Loucy (cell line): ENCODE measurements around the gene GRB10.

ENCODE experiments used
- H2AFZ ChIP-seq: fragments of 200-600 bp; sonication (generic); 2 replicates; pipeline ENCODE4 v1.6.0; 2016; ENCODE audit warnings: antibody characterized with exemption, mild to moderate bottlenecking, low read length, moderate library complexity
- H3F3A ChIP-seq: fragments of 200-600 bp; 2 replicates; pipeline ENCODE4 v1.6.0; 2016; ENCODE audit warnings: antibody characterized with exemption, low read depth, mild to moderate bottlenecking
- H3K27me3 ChIP-seq: fragments of 200-600 bp; sonication (generic); 2 replicates; pipeline ENCODE4 v1.6.1; 2014; ENCODE audit warnings: low read length, mild to moderate bottlenecking; ENCODE audit not compliant: insufficient read depth, poor library complexity, severe bottlenecking
- H3K36me3 ChIP-seq: fragments of 200-600 bp; sonication (generic); 2 replicates; pipeline ENCODE4 v1.6.1; 2016; ENCODE audit warnings: low read length; ENCODE audit not compliant: insufficient read depth
- H3K4me1 ChIP-seq: fragments of 200-600 bp; sonication (generic); 2 replicates; pipeline ENCODE4 v1.5.1; 2014; ENCODE audit warnings: low read length, mild to moderate bottlenecking; ENCODE audit not compliant: insufficient read depth, poor library complexity, severe bottlenecking
- H3K4me2 ChIP-seq: fragments of 200-600 bp; sonication (generic); 2 replicates; pipeline ENCODE4 v1.6.0; 2014; ENCODE audit warnings: antibody characterized with exemption, low read length, low read depth, mild to moderate bottlenecking; ENCODE audit not compliant: poor library complexity, severe bottlenecking
- H3K4me3 ChIP-seq: fragments of 200-600 bp; sonication (generic); 2 replicates; pipeline ENCODE4 v1.5.1; 2014; ENCODE audit warnings: low read length, mild to moderate bottlenecking, mixed read lengths; ENCODE audit not compliant: poor library complexity, severe bottlenecking
- H3K79me2 ChIP-seq: fragments of 200-600 bp; sonication (generic); 2 replicates; pipeline ENCODE4 v1.6.1; 2014; ENCODE audit warnings: low read length; ENCODE audit not compliant: insufficient read depth
- H3K9ac ChIP-seq: fragments of 200-600 bp; sonication (generic); 2 replicates; pipeline ENCODE4 v1.6.0; 2014; ENCODE audit warnings: mild to moderate bottlenecking, low read depth, low read length, moderate library complexity; ENCODE audit not compliant: poor library complexity, severe bottlenecking
- H3K9me2 ChIP-seq: fragments of 200-600 bp; sonication (generic); replicated peaks from 2 replicates; pipeline ENCODE4 v1.6.1; 2016; ENCODE audit warnings: low read depth, low read length, mixed read lengths
- H3K9me3 ChIP-seq: fragments of 200-600 bp; sonication (generic); 2 replicates; pipeline ENCODE4 v1.6.1; 2014; ENCODE audit warnings: mild to moderate bottlenecking, antibody characterized with exemption, low read length, low read depth; ENCODE audit not compliant: insufficient read depth
- H4K20me1 ChIP-seq: fragments of 200-600 bp; sonication (generic); 2 replicates; pipeline ENCODE4 v1.6.0; 2014; ENCODE audit warnings: antibody characterized with exemption, low read length, mild to moderate bottlenecking; ENCODE audit not compliant: insufficient read depth, poor library complexity, severe bottlenecking
- CTCF ChIP-seq: fragments of 200-600 bp; sonication (generic); conservative IDR thresholded peaks from 2 replicates; pipeline ENCODE4 v1.5.1; 2014; ENCODE audit warnings: mild to moderate bottlenecking, antibody characterized with exemption, low read length
- EZH2phosphoT487 ChIP-seq: fragments of 200-600 bp; IDR thresholded peaks from 2 replicates; pipeline ENCODE4 v1.6.1; 2018; ENCODE audit warnings: antibody characterized with exemption, mild to moderate bottlenecking, moderate library complexity, borderline replicate concordance

GRB10 gene

DNA sequence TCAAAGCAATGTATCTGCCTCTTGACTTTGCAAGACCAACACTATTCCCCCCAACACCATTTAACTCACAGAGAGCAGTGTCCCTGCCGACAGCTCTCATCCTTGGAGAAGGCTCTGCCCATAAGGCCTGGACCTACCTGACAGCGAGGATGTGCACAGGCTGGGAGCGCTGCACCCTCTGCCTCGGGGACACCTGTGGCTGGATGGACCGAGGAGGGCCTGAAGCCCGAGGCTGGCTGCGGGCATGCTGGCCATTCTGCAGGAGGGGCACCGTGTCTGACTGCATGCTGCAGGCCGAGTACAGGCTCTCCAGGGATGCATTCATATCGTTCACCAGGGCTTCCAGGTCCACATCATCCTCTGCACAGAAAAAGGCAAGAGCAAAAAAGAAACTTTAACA lies 108.4 kb downstream of the GRB10 start:
- Histone ChIP-seq H4K20me1 (no peaks in the 10 kb centered on the region), H3K36me3 (no peaks in the 10 kb centered on the region), H3K9me2 (no peaks in the 10 kb centered on the region), H3K27me3 (no peaks in the 10 kb centered on the region), H3K79me2 (no peaks in the 10 kb centered on the region), H3K4me2 (no peak overlapping the region), H3K4me3 (no peak overlapping the region), H2AFZ (no peak overlapping the region), H3K9me3 (no peaks in the 10 kb centered on the region), H3F3A (no peaks in the 10 kb centered on the region), H3K9ac (no peak overlapping the region), H3K4me1 (no peaks in the 10 kb centered on the region)
- TF ChIP-seq CTCF (no peak), EZH2phosphoT487 (no peak)

GRCh38 chr7:50673096-50673495 lies 109.6 kb downstream of the GRB10 start:
- no peaks in the 10 kb centered on the region for H3K27me3 ChIP-seq
- H3K79me2 ChIP-seq: no peaks in the 10 kb centered on the region
- no peaks in the 10 kb centered on the region for H3F3A ChIP-seq
- TF ChIP-seq EZH2phosphoT487: no peak
- no peak for TF ChIP-seq CTCF
- H4K20me1 ChIP-seq: no peaks in the 10 kb centered on the region
- H3K4me2 ChIP-seq: no peak overlapping the region
- H3K9ac ChIP-seq: no peak overlapping the region
- no peaks in the 10 kb centered on the region for H3K9me3 ChIP-seq
- H2AFZ ChIP-seq: no peak overlapping the region
- no peaks in the 10 kb centered on the region for H3K36me3 ChIP-seq
- no peak overlapping the region for H3K4me3 ChIP-seq
- H3K9me2 ChIP-seq: no peaks in the 10 kb centered on the region
- no peaks in the 10 kb centered on the region for H3K4me1 ChIP-seq

- Histone ChIP-seq H4K20me1 (no peaks in the 10 kb centered on the region), H3K9me3 (no peaks in the 10 kb centered on the region), H3K4me2 (no peak overlapping the region), H3K9me2 (no peaks in the 10 kb centered on the region), H3K4me3 (no peak overlapping the region), H3K9ac (no peak overlapping the region), H3K4me1 (no peaks in the 10 kb centered on the region), H2AFZ (no peak overlapping the region), H3K79me2 (no peaks in the 10 kb centered on the region), H3K27me3 (no peaks in the 10 kb centered on the region), H3F3A (no peaks in the 10 kb centered on the region), H3K36me3 (no peaks in the 10 kb centered on the region)
- TF ChIP-seq CTCF (no peak), EZH2phosphoT487 (no peak)
Observed at GRCh38 chr7:50672045-50672444, 110.7 kb downstream of the GRB10 start.
